ENCODE measurements around the gene GLIS1. TPM values are rescaled to one million over a fixed set of nuclear protein-coding genes. Genes with fewer than 3 reads are reported as not detected.

The GLIS1 gene
- total RNA-seq, 1 experiment from 2014 or later, result 0.28 TPM

DNA sequence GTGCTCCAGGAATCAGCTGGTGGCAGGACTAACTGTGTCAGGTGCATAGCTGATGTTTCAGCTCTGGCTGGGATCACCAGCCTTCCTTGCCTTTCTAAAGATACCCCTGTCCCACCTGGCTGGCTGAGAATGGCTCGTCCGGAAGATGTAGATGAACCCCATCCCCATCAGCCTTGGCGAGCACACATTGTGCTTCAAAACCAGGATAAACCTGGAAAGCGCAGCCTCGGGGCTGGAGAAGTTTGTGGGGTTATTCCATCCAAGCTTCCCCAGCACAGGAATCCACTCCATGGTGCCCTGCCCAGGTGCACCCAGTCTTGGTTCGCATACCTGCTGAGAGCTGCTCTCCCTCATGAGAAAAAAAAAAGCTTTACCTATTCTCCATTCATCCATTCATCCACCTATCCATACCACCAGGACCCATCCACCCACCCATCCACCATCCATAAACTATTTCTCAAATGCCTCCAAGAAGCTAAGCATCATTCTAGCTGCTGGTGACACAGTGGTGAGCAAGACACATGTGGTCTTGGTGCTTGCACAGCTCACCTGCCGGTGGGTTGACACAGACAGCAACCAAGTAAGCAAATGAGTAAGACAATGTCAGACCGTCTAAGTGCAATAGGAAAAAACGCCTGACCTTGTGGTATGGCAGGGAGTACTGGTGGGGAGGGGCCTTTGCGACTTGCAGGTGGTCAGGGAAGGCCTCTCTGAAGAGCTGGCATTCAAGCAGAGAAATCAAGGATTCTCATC is 185.8 kb downstream of the GLIS1 start:
- H4K91ac ChIP-seq (ENCODE audit: insufficient read length, low read depth, low read length), result no peak overlapping the region
- Mint-ChIP-seq H3K4me1 (peaks cover 21 to 28% of the 10 kb centered on the region in 2 experiments), H3K4me3 (no peak overlapping the region; a peak in 2 of 5 replicates), H3K9me3 (no peaks in the 10 kb centered on the region), H3K27me3 (ENCODE audit: low read depth) (peaks cover 10% of the 10 kb centered on the region), H3K27ac (0 out of 7 replicates have a peak overlapping the region, but pooled peaks of 1 of the 3 experiments have one; percentile 57), H3K36me3 (ENCODE audit: insufficient read depth in 1 of 3, low read depth in 3 of 3) (no peaks in the 10 kb centered on the region)
- no peak overlapping the region for H2AK5ac ChIP-seq (ENCODE audit: insufficient read length, low read length)
- no peak overlapping the region for H3K14ac ChIP-seq (ENCODE audit: insufficient read depth, low read length)
- H3K9me3 ChIP-seq (ENCODE audit: control insufficient read depth, low read depth, low read length), result no peaks in the 10 kb centered on the region
- TF ChIP-seq, protein P1, sequence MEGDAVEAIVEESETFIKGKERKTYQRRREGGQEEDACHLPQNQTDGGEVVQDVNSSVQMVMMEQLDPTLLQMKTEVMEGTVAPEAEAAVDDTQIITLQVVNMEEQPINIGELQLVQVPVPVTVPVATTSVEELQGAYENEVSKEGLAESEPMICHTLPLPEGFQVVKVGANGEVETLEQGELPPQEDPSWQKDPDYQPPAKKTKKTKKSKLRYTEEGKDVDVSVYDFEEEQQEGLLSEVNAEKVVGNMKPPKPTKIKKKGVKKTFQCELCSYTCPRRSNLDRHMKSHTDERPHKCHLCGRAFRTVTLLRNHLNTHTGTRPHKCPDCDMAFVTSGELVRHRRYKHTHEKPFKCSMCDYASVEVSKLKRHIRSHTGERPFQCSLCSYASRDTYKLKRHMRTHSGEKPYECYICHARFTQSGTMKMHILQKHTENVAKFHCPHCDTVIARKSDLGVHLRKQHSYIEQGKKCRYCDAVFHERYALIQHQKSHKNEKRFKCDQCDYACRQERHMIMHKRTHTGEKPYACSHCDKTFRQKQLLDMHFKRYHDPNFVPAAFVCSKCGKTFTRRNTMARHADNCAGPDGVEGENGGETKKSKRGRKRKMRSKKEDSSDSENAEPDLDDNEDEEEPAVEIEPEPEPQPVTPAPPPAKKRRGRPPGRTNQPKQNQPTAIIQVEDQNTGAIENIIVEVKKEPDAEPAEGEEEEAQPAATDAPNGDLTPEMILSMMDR (conservative IDR thresholded peaks at IDR 0.05), result no peak
- no peak overlapping the region for H3T11ph ChIP-seq (ENCODE audit: low read length)
- H3K23ac ChIP-seq (ENCODE audit: insufficient read length, low read depth, low read length), result no peak overlapping the region
- no peak overlapping the region for H2BK15ac ChIP-seq (ENCODE audit: low read depth, low read length)
- H3K27ac ChIP-seq (ENCODE audit: insufficient read length, low read depth, low read length), result no peak overlapping the region
- H2BK120ac ChIP-seq (ENCODE audit: low read depth, low read length, poor library complexity, severe bottlenecking), result no peak overlapping the region
- no peak overlapping the region for H2BK20ac ChIP-seq (ENCODE audit: low read depth, low read length, poor library complexity, severe bottlenecking)
- no peak overlapping the region for H3K9ac ChIP-seq (ENCODE audit: extremely low read depth, insufficient read length, low read length)
- no peaks in the 10 kb centered on the region for H3K79me2 ChIP-seq (ENCODE audit: insufficient read depth, low read length)
- no peak overlapping the region for H3K56ac ChIP-seq (ENCODE audit: insufficient read length, low read depth, low read length)
- no peaks in the 10 kb centered on the region for H3K27me3 ChIP-seq (ENCODE audit: insufficient read depth, low read length)
- no peaks in the 10 kb centered on the region for H3K79me1 ChIP-seq (ENCODE audit: insufficient read depth, low read depth, low read length, poor library complexity, severe bottlenecking)
- no peak overlapping the region for H4K8ac ChIP-seq (replicated peaks; ENCODE audit: insufficient read length, low read depth, low read length)
- H3K4ac ChIP-seq (ENCODE audit: low read depth, low read length), result no peak overlapping the region
- peaks cover 7% of the 10 kb centered on the region; the same call in 1 of the 2 replicates for H3K4me1 ChIP-seq (ENCODE audit: insufficient read depth, low read length)
- no peak overlapping the region for H2BK12ac ChIP-seq (ENCODE audit: insufficient read length, low read depth, low read length)
- H2AFZ ChIP-seq (ENCODE audit: low read length), result no peak overlapping the region
- H3K23me2 ChIP-seq (ENCODE audit: insufficient read length, low read depth, low read length, poor library complexity, severe bottlenecking), result no peaks in the 10 kb centered on the region
- H4K5ac ChIP-seq (ENCODE audit: insufficient read length, low read depth, low read length), result no peak overlapping the region
- no peaks in the 10 kb centered on the region for H4K20me1 ChIP-seq (ENCODE audit: control insufficient read depth, insufficient read depth, insufficient read length)
- H3K4me2 ChIP-seq (ENCODE audit: insufficient read depth, insufficient read length, low read length), result no peak overlapping the region
- no peak for DNase-seq
- H3K18ac ChIP-seq (ENCODE audit: insufficient read length, low read depth, low read length), result no peak overlapping the region
- H2BK5ac ChIP-seq (ENCODE audit: insufficient read length, low read length), result no peak overlapping the region
- WGBS (ENCODE audit: extremely low coverage, insufficient read length, low lambda C conversion rate), result no CpG with 5 or more reads among the region's 10 CpGs
